Psoas muscle (tissue), 8 donors: ENCODE data around the gene PCBP3. TPM values are rescaled to one million over a fixed set of nuclear protein-coding genes. Genes with fewer than 3 reads are reported as not detected.

Source experiments
- ATAC-seq, 4 donors: fragments of 200-7000 bp; cut with Tn5 transposase; one replicate each; pipeline ENCODE4 v1.9.1; 2020; ENCODE audit warnings: moderate library complexity in 3 of 4, mild to moderate bottlenecking in 2 of 4
- DNase-seq, 2 donors: peaks; one replicate each; pipeline ENCODE4 v3.0.0-alpha.2; 2020
- H3K27ac ChIP-seq: fragments of 200-600 bp; one replicate; pipeline ENCODE4 v1.8.0; 2022
- H3K27me3 ChIP-seq, 3 donors: fragments of 200-600 bp in 1 of 3; one replicate each; pipeline versions ENCODE4 v1.6.1 to v1.8.0; 2013 to 2022; ENCODE audit warnings: low read length in 2 of 3, mild to moderate bottlenecking in 2 of 3, moderate library complexity in 1 of 3; ENCODE audit not compliant: insufficient read depth in 3 of 3
- H3K36me3 ChIP-seq, 2 donors: fragments of 200-600 bp in 1 of 2; one replicate each; pipeline versions ENCODE4 v1.6.1 to v1.8.0; 2013 to 2022; ENCODE audit warnings: low read depth in 1 of 2, mild to moderate bottlenecking in 1 of 2, moderate library complexity in 1 of 2; ENCODE audit not compliant: insufficient read depth in 1 of 2
- H3K4me1 ChIP-seq: fragments of 200-600 bp; one replicate; pipeline ENCODE4 v1.8.0; 2022
- H3K4me3 ChIP-seq: fragments of 200-600 bp; one replicate; pipeline ENCODE4 v1.8.0; 2022; ENCODE audit warnings: mild to moderate bottlenecking
- H3K9me3 ChIP-seq: fragments of 200-600 bp; one replicate; pipeline ENCODE4 v1.8.0; 2022
- WGBS, 3 donors: extraction: QIAGEN DNeasy Blood & Tissue Kit; methylation state at CpG; one replicate each; pipeline versions ENCODE4 v1.1.6 to v1.1.7; 2013; 5-methylcytosine and 5-hydroxymethylcytosine counted together
- intact Hi-C, 2 donors: fragments of 100-400 bp; cut with DNase I; formaldehyde crosslinking; loops; one replicate each; pipeline versions ENCODE4 v1.11.0 to v1.14.2; 2022
- polyA plus RNA-seq, 3 donors: library from polyadenylated mRNA; stranded (reverse); fragments of 200-250 nt; gene quantifications; one replicate each; pipeline ENCODE4 v1.2.3, GENCODE V29; 2013
- total RNA-seq, 4 donors: library from RNA; stranded (reverse); fragmentation: NEBNext Ultra II Directional in 2 of 4; extraction: Animal tissue kit (Norgen Biotek cat#: 25700) in 2 of 4; gene quantifications; one replicate each; pipeline versions ENCODE4 v1.2.1 to v1.2.4, GENCODE V29; 2021 to 2023
- TF ChIP-seq, protein P1 (sequence below): fragments of 200-600 bp; IDR thresholded peaks from one replicate; pipeline ENCODE4 v1.8.0; 2022; ENCODE audit warnings: antibody characterized with exemption
- donor health status: healthy with polysubstance abuse.
- donor health status: DM: no; HTN: no; CAD: no; lungs with moderate emphysema.
- donor health status: Bipolar disorder and iron deficiency.
- donor health status: healthy.
- donor health status: DM: yes; HTN: yes; CAD: no.
- donor health status: DM: no; HTN: no; CAD: no.
- donor health status: DM: no; HTN: no; CAD: no.
- donor health status: DM: yes; HTN: yes; CAD: no.

The PCBP3 gene
- total and polyA plus RNA-seq, 7 donors, result 0.10 to 0.91 (median 0.33) TPM; not detected in 1

DNA sequence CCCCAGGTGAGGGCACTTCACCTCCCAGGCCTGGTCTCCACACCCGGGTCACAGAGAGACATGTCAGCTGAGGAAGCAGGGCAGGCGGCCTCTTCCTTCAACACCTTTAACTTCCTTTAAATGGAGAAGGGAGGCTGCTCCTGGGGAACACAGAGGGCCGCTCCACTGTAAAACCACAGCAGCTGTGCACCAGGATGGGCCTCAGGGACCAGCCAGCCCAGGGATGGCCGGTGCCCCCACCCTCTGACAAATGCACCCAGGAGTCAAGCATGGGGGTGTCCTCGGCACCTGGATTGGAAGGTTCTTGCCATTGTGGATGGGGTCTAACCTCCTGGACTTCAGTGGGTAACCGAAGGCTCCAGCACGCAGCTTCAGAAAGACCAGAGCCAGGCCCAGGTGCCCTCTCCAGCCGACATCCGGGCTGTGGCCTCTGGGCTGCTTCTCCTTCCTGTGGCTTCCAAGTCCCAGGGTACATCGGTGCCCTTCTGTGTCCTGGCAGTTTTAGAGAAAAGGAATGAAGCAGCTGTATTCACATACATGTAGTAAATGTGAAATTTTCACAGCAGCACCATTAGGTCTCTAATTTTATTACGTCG, 216.3 kb downstream of the PCBP3 start:
- no peaks in the 10 kb centered on the region for H3K4me1 ChIP-seq
- ATAC-seq (no peak), DNase-seq (no peak)
- H3K36me3 ChIP-seq, result no peaks in the 10 kb centered on the region
- H3K4me3 ChIP-seq, result no peak overlapping the region
- TF ChIP-seq, protein P1, sequence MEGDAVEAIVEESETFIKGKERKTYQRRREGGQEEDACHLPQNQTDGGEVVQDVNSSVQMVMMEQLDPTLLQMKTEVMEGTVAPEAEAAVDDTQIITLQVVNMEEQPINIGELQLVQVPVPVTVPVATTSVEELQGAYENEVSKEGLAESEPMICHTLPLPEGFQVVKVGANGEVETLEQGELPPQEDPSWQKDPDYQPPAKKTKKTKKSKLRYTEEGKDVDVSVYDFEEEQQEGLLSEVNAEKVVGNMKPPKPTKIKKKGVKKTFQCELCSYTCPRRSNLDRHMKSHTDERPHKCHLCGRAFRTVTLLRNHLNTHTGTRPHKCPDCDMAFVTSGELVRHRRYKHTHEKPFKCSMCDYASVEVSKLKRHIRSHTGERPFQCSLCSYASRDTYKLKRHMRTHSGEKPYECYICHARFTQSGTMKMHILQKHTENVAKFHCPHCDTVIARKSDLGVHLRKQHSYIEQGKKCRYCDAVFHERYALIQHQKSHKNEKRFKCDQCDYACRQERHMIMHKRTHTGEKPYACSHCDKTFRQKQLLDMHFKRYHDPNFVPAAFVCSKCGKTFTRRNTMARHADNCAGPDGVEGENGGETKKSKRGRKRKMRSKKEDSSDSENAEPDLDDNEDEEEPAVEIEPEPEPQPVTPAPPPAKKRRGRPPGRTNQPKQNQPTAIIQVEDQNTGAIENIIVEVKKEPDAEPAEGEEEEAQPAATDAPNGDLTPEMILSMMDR, result no peak
- no peak overlapping the region for H3K27ac ChIP-seq
- intact Hi-C loops, result no loop called here
- peaks cover 0 to 35% (median 0%) of the 10 kb centered on the region in 3 donors for H3K27me3 ChIP-seq
- 67 to 82% (median 69%) methylated on average over 11 to 12 of the region's 12 CpGs for WGBS, 3 donors
- no peaks in the 10 kb centered on the region for H3K9me3 ChIP-seq

DNA sequence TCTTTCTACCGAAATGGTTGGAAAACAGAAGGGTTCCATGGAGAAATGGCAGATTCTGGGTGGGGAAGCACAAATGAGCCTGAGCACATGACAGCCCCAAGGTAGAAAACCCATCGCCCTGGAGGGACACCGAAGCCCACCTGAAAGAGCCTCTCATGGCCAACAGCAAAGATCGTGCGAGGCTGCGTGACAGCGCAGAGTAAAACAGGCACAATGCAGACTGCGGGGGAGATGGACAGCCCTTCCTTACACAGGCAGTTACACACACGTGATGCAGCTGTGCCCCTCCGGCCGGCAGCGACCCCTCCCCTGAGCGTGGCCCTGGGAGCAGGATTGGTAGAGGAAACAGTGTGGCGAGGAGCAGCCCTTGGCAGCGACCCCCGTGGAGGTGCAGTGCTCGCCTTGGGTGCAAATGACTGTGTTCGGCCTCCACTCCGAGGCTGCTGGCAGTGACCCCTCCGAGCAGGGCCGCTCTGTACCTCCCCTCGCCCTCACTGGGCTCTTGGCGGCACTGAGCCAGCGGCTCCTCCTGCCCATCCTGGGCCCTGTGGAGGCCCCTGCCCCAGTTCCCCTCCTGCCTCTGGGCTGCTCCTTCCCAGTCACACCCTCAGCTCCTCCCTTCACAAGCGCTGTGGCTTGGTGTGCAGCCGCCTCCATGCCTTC, 217.1 kb downstream of the PCBP3 start:
- DNase-seq (no peak), ATAC-seq (no peak)
- no peak overlapping the region for H3K27ac ChIP-seq
- H3K4me1 ChIP-seq, result no peaks in the 10 kb centered on the region
- TF ChIP-seq, protein P1, result no peak
- WGBS, 3 donors, result 92 to 94% (median 92%) methylated on average over 26 of the region's 26 CpGs
- intact Hi-C loops, result no loop called here
- peaks cover 0 to 31% (median 2%) of the 10 kb centered on the region in 3 donors for H3K27me3 ChIP-seq
- H3K36me3 ChIP-seq, result no peaks in the 10 kb centered on the region
- H3K4me3 ChIP-seq, result no peak overlapping the region
- no peaks in the 10 kb centered on the region for H3K9me3 ChIP-seq

DNA sequence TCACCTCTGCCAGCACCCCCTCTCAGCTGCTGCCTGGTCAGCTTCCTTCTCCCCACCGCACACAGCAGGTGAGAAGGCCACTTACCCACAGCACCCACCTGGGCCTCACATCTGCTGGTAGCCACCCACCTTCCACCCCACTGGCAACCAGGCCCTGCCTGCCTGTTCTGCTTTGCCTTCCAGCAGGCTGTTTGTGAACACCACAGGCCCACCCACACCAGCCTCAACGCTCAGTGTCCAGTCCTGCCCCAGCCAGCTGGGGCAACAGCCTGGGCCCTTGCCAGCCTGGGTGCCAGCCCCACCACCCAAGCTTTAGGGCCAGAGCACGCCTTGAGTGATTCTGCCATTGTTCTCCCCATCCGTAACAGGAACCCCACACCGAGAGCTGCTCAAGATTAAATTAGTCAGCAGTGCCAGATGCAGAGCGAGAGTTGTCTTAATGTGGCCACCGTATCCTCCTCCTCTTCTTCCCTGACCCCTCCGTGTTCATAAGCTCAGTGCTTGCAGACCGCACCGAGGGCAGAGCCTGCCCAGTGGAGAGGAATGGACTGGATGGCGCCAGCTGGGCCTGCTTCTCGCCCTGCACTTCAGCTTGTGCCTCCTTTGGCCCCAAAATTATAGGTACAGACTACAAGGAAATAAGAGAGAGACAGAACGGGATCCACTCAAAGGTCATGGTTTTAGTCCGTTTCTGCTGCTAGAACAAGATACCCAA, 217.8 kb downstream of the PCBP3 start:
- DNase-seq (no peak), ATAC-seq (no peak)
- H3K27me3 ChIP-seq, result peaks cover 0 to 29% (median 2%) of the 10 kb centered on the region in 3 donors
- H3K36me3 ChIP-seq, result no peaks in the 10 kb centered on the region
- TF ChIP-seq, protein P1, result no peak
- H3K4me1 ChIP-seq, result no peaks in the 10 kb centered on the region
- 83 to 88% (median 84%) methylated on average over 14 of the region's 14 CpGs for WGBS, 3 donors
- no peaks in the 10 kb centered on the region for H3K9me3 ChIP-seq
- H3K27ac ChIP-seq, result no peak overlapping the region
- intact Hi-C loops, result no loop called here
- no peak overlapping the region for H3K4me3 ChIP-seq

DNA sequence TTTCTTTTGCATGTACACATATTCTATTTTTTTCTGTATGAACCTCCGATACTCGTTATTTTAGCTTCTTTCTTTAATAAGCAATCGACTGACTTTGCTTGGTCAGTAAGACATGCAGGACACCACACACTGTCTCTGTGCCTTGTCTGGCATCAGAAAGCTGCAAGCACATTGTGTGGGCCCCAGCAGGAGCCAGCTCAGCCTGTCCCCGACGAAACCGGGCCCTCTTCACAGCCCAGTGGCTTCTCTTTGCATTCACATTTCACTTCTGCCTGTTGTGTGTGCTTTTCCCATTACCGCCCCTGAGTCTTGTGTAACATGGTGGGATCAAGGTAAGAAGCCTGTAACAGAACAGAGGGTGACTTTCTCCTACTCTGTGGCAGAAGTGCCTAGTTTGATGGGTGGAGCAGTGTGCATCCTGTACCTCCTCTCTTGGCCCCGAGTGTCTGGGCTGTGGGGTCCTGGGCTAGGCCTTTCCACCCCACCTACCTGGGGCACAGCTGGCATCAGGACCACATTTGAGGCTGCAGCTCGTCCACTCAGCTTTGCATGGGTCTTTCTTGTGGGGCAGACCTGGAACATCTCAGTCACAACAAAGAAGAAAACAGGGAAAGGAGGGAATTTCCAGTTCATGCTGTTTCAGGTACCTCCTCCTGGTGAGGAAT, 219.2 kb downstream of the PCBP3 start:
- Histone ChIP-seq H3K4me3 (no peak overlapping the region), H3K9me3 (no peaks in the 10 kb centered on the region), H3K36me3 (no peaks in the 10 kb centered on the region), H3K4me1 (no peaks in the 10 kb centered on the region), H3K27ac (no peak overlapping the region), H3K27me3 (peaks cover 0 to 26% (median 2%) of the 10 kb centered on the region in 3 donors)
- WGBS, 3 donors, result 73 to 85% (median 73%) methylated on average over 9 of the region's 9 CpGs
- DNase-seq (no peak), ATAC-seq (no peak)
- intact Hi-C loops, result no loop called here
- TF ChIP-seq, protein P1, result no peak
